Lower leg skin (tissue), 4 donors: ENCODE results near the gene CCL27. TPM values are rescaled to one million over a fixed set of nuclear protein-coding genes. Genes with fewer than 3 reads are reported as not detected.
"Not testable (repeated sequence)": the region's sequence is repeated elsewhere in the genome, so short reads cannot be mapped to it uniquely, and the experiment has no call there.

Source experiments
- DNase-seq, 2 donors: peaks; one replicate each; pipeline ENCODE4 v3.0.0-alpha.2; 2019; ENCODE audit warnings: low spot score in 2 of 2
- H3K4me3 ChIP-seq: fragments of 200-600 bp; sonication (generic); 2 replicates; pipeline ENCODE4 v1.5.1; 2017; ENCODE audit warnings: mild to moderate bottlenecking, low read depth; ENCODE audit not compliant: poor library complexity, severe bottlenecking
- CTCF ChIP-seq, 3 donors: fragments of 450-650 bp; IDR thresholded peaks; one replicate each; pipeline ENCODE4 v1.5.1; 2016; ENCODE audit warnings: antibody characterized with exemption in 3 of 3, mild to moderate bottlenecking in 3 of 3, moderate library complexity in 2 of 3
- POLR2A ChIP-seq, 2 donors: fragments of 450-650 bp; IDR thresholded peaks; one replicate each; pipeline ENCODE4 v1.6.1; 2016 to 2017; ENCODE audit warnings: antibody characterized with exemption in 2 of 2, mild to moderate bottlenecking in 1 of 2, moderate library complexity in 1 of 2
- WGBS, 2 donors: methylation state at CpG; one replicate each; pipeline ENCODE4 v1.1.5; 2018; 5-methylcytosine and 5-hydroxymethylcytosine counted together
- intact Hi-C: fragments of 100-400 bp; cut with DNase I; formaldehyde crosslinking; loops from one replicate; pipeline ENCODE4 v1.15.0; 2023; ENCODE audit warnings: low total_unique reads
- total RNA-seq, 4 donors: library from RNA; depleted of rRNA; stranded (reverse); fragments of >200 nt; gene quantifications; one replicate each; pipeline ENCODE4 v1.1.0, GENCODE V29; 2016

The CCL27 gene
- total RNA-seq, 4 donors from 2014 or later, result 199 to 301 (median 241) TPM

DNA sequence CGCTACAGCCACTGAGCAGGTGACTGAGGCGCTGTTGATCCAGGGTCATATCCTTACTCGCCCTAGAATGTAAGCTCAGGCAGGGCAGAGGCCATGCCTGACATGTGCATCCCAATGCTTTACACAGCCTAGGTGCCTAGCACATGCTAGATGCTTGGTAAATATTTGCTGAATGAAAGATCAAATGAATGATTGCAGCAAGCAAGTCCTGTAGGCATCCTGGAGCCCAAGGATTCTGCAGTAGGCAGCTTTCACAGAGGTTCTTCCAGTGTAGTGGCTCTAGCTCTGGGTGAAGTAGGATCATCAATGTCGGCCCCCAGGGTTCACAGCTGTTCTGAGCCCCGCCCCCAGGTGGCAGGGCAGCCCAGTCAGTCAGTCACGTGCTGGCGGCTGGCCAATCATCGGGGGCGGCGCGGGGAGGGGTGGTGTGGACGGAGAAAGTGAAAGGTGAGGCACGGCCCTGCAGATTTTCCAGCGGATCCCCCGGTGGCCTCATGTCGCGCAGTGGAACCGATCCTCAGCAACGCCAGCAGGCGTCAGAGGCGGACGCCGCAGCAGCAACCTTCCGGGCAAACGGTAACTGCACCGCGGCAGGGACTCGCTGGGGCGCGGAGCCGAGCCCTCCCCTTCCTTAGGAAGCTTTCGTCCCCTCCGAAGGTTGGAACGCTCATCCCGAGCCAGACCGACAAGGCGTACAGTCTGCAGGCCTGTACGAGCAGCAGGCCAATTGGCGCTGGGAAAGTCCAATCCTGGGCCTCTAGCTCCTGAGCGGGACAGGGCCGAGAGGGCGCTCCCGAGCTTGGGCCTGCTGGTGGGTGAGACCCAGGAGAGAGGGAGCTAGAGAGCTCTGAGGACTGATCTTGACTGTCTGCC, 16.0 kb downstream of the CCL27 start, which contains the start of gene GALT:
Gene GALT (plus strand): TSS at position 465 of the 873 bp plus-strand sequence. CDS start 30 bp downstream, at position 495.
- 5 to 7% methylated on average over 28 to 39 of the region's 43 CpGs for WGBS, 2 donors
- DNase-seq, result peak; percentile 92 to 99
- TF ChIP-seq CTCF (IDR thresholded peaks at IDR 0.05) (peak in 1 of 3 donors; percentile 30), POLR2A (IDR thresholded peaks at IDR 0.05) (no peak)
- H3K4me3 ChIP-seq, result peak within 1 kb of the TSS; percentile 58
- intact Hi-C loops, result no loop called here

- no peak for DNase-seq
- intact Hi-C loops, result no loop called here
- no peak overlapping the region for H3K4me3 ChIP-seq
- TF ChIP-seq CTCF (IDR thresholded peaks at IDR 0.05) (no peak), POLR2A (IDR thresholded peaks at IDR 0.05) (no peak)
These were observed 17.6 kb downstream of the CCL27 start for GRCh38 chr9:34644766-34645314.

DNA sequence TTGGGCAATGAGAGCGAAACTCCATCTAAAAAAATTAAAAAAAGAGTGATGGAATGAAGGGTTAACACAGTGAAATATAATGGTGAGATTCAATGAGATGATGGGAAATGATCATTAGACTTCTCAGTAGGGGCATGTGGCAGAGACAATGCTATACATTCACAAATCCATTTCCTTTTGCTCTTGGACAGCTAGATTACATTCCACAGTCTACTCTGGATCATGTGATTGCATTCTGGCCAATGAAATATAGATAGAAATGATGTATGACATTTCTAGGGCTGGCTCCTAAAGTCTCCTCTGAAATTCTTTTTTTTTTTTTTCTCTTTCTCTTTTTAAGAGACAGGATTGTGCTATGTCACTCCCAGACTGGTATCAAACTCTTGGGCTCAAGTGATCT, 19.8 kb downstream of the CCL27 start:
- intact Hi-C loops, result no loop called here
- TF ChIP-seq CTCF (IDR thresholded peaks at IDR 0.05) (no peak), POLR2A (IDR thresholded peaks at IDR 0.05) (no peak)
- DNase-seq, result no peak
- WGBS, 2 donors, result 88 to 97% methylated on average over 1 of the region's 1 CpG
- no peak overlapping the region for H3K4me3 ChIP-seq

DNA sequence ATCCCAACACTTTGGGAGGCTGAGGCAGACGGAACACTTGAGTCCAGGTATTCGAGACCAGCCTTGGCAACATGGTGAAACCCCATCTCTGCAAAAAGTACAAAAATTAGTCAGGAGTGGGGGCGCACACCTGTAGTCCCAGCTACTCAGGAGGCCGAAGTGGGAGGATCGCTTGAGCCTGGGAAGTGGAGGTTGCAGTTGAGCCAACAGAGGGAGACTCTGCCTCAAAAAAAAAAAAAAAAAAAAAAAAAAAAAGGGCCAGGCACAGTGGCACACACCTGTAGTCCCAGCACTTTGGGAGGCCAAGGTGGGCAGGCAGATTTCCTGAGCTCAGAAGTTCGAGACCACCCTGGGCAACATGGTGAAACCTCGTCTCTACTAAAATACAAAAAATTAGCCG, 23.1 kb downstream of the CCL27 start:
- WGBS, 2 donors, result 91 to 97% methylated on average over 8 of the region's 8 CpGs
- H3K4me3 ChIP-seq, DNase-seq: not testable (repeated sequence)
- intact Hi-C loops, result loop anchor here (10.0 kb wide), 1 partner anchor 65 kb away; no protein-coding TSS in a partner anchor

DNA sequence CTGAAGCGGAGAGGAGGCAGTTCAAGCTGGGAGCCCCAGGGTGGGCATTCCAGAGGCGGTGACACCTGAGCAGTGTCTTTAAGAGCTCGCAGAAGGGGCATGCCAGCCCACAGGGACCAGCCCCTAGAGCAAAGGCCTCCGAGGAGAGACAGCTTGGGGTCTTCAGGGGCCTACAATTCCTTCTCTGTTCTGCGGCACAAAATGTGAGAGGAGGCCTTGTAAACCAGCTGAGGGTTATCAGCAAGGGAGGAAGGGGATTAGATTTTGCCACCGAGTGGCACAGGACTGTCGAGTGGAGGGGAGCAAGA, 24.4 kb downstream of the CCL27 start:
- no peak for TF ChIP-seq CTCF (IDR thresholded peaks at IDR 0.05)
- TF ChIP-seq POLR2A (IDR thresholded peaks at IDR 0.05), result no peak
- 9 to 23% methylated on average over 5 to 7 of the region's 7 CpGs for WGBS, 2 donors
- peak overlapping the region; percentile 77 for H3K4me3 ChIP-seq
- DNase-seq, result no peak
- intact Hi-C loops, result loop anchor here (10.0 kb wide), 1 partner anchor 67 kb away; no protein-coding TSS in a partner anchor

GRCh38 chr9:34637356-34638137, 24.9 kb downstream of the CCL27 start, which contains the start of gene SIGMAR1:
SIGMAR1 (minus strand) TSS chr9:34637787; CDS start chr9:34637697, 90 bp downstream.
- whole genome bisulfite sequencing, 2 donors, result 0 to 2% methylated on average over 11 to 58 of the region's 74 CpGs
- peak; percentile 90 to 99 for DNase-seq
- TF ChIP-seq CTCF (IDR thresholded peaks at IDR 0.05), result no peak
- TF ChIP-seq POLR2A (IDR thresholded peaks at IDR 0.05), result no peak
- H3K4me3 ChIP-seq, result peak within 1 kb of the TSS; percentile 77
- intact Hi-C loops, result loop anchor here (10.0 kb wide), 1 partner anchor 67 kb away; no protein-coding TSS in a partner anchor
